ENCODE results near the gene GDPD5. TPM values are rescaled to one million over a fixed set of nuclear protein-coding genes. Genes with fewer than 3 reads are reported as not detected.

The GDPD5 gene
- total RNA-seq, 4 donors from 2014 or later: 5.1 to 9.3 (median 8.4) TPM

DNA sequence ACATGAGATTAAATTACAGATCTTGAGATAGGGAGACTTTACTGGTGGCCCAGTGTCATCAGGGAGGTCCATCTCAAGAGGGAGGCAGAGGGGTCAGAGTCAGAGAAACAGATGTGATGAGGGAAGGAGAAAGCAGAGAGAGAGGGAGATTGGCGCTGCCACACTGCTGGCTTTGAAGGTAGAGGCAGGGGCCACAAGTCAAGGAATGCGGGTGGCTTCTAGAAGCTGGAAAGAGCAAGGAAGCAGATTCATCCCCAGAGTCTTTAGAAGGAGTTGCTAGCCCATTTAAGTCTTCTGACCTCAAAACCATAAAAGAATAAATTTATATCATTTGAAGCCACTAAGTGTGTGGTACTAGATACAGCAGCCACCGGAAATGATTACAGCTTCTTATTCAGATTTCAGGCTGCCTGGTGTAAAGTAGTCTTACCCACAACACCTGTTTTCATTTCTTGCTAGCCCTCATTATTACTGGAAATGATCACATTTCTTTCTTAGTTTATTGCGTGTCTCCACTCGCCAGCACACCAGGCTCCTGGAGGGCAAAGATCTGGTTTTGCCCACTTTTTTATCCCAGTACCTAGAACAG lies 23.7 kb upstream of the GDPD5 start:
- Histone ChIP-seq H3K27ac (replicated peaks in 1 of 4) (no peak overlapping the region), H3K9me3 (no peaks in the 10 kb centered on the region), H3K36me3 (no peaks in the 10 kb centered on the region), H3K27me3 (no peaks in the 10 kb centered on the region), H3K4me1 (peaks cover 15 to 27% (median 23%) of the 10 kb centered on the region in 4 donors), H3K4me3 (no peak overlapping the region)
- 98% methylated on average over 5 of the region's 5 CpGs for WGBS
- intact Hi-C loops (cut with DNase I): loop anchor here (5.0 kb wide), 1 partner anchor 158 kb away; no protein-coding TSS in a partner anchor
- no peak for DNase-seq (ENCODE audit: extremely low spot score)
- no peak for TF ChIP-seq EP300 (IDR thresholded peaks at IDR 0.05)
- TF ChIP-seq POLR2AphosphoS5 (IDR thresholded peaks at IDR 0.05): no peak
- TF ChIP-seq, protein P1, sequence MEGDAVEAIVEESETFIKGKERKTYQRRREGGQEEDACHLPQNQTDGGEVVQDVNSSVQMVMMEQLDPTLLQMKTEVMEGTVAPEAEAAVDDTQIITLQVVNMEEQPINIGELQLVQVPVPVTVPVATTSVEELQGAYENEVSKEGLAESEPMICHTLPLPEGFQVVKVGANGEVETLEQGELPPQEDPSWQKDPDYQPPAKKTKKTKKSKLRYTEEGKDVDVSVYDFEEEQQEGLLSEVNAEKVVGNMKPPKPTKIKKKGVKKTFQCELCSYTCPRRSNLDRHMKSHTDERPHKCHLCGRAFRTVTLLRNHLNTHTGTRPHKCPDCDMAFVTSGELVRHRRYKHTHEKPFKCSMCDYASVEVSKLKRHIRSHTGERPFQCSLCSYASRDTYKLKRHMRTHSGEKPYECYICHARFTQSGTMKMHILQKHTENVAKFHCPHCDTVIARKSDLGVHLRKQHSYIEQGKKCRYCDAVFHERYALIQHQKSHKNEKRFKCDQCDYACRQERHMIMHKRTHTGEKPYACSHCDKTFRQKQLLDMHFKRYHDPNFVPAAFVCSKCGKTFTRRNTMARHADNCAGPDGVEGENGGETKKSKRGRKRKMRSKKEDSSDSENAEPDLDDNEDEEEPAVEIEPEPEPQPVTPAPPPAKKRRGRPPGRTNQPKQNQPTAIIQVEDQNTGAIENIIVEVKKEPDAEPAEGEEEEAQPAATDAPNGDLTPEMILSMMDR (IDR thresholded peaks at IDR 0.05): no peak

DNA sequence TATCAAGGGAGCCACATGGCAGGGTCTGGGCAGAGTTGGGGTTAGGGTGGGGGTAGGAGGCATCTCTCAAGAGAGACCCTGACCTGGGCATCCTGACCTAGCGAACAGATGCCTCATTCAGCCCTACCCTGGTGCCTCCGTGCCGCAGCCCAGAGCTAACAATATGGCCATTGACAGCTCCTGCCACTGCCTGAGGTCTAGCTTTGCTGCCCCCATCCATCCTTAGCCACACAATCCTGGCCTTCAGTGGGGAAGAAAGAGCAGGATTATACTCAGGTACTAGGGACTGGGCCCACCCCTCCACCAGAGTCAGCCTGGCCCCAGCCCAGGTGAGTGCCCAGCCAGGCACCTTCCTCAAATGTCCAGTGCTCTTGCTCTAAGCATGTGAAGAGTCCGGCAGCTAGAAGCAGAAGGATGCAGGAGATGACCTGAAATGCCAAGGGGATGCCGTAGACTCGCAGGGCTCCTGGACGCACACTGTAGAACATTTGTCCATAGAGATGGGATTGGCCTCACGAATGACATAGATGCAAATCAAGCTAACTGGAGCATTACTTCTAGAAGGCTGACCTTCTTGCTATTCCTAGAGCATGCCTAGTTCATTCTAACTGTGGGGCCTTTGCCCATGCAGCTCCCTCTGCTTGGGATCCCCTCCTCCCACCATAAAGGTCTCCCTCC lies 23.0 kb upstream of the GDPD5 start:
- TF ChIP-seq POLR2AphosphoS5 (IDR thresholded peaks at IDR 0.05): no peak
- TF ChIP-seq POLR2A (IDR thresholded peaks at IDR 0.05; ENCODE audit: low read depth): no peak
- no peak for TF ChIP-seq EP300 (IDR thresholded peaks at IDR 0.05)
- TF ChIP-seq, protein P1 (IDR thresholded peaks at IDR 0.05): no peak
- no peak overlapping the region for H3K4me3 ChIP-seq
- peaks cover 8 to 19% (median 15%) of the 10 kb centered on the region in 4 donors for H3K4me1 ChIP-seq
- H3K27ac ChIP-seq (replicated peaks in 1 of 4): no peak overlapping the region
- 95% methylated on average over 8 of the region's 8 CpGs for WGBS
- no peak for DNase-seq (ENCODE audit: extremely low spot score)
- no peaks in the 10 kb centered on the region for H3K9me3 ChIP-seq
- H3K27me3 ChIP-seq: no peaks in the 10 kb centered on the region
- no peaks in the 10 kb centered on the region for H3K36me3 ChIP-seq
- intact Hi-C loops (cut with DNase I): loop anchor here (5.0 kb wide), 1 partner anchor 159 kb away; no protein-coding TSS in a partner anchor

DNA sequence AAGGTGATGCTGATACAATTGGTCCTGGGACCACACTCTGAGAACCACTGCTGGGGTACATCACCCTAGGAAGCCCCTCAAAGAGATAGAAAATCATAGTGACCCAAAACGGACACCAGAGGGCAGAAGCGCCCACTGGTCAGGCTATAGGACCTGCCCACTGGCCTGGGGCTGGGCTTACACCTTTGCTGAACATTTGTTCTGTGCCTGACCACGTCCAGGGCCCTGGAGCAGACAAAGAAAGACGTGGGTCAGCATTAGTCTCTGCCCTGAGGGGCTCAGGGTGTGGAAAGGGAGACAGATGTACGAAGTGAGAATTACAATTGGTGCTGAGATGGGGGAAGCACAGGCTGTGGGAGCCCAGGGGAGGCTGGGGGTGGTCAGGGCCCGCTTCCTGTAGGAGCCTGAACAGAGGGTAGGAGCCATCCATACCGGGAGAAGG lies 21.9 kb upstream of the GDPD5 start:
- no peak for DNase-seq (ENCODE audit: extremely low spot score)
- WGBS: 22% methylated on average over 7 of the region's 7 CpGs
- TF ChIP-seq, protein P1 (IDR thresholded peaks at IDR 0.05): peak; percentile 87 to 94 (median 89)
- TF ChIP-seq POLR2A (IDR thresholded peaks at IDR 0.05; ENCODE audit: low read depth) (no peak), POLR2AphosphoS5 (IDR thresholded peaks at IDR 0.05) (peak; percentile 55 to 56)
- peaks cover 5 to 8% (median 8%) of the 10 kb centered on the region in 4 donors for H3K4me1 ChIP-seq
- H3K36me3 ChIP-seq: no peaks in the 10 kb centered on the region
- no peaks in the 10 kb centered on the region for H3K9me3 ChIP-seq
- H3K27me3 ChIP-seq: no peaks in the 10 kb centered on the region
- H3K27ac ChIP-seq (replicated peaks in 1 of 4): peak overlapping the region in 1 of 4 donors; percentile 39
- H3K4me3 ChIP-seq: no peak overlapping the region
- intact Hi-C loops (cut with DNase I): loop anchor here (2.0 to 5.0 kb wide), 2 partner anchors 29 to 160 kb away; no protein-coding TSS in a partner anchor

DNA sequence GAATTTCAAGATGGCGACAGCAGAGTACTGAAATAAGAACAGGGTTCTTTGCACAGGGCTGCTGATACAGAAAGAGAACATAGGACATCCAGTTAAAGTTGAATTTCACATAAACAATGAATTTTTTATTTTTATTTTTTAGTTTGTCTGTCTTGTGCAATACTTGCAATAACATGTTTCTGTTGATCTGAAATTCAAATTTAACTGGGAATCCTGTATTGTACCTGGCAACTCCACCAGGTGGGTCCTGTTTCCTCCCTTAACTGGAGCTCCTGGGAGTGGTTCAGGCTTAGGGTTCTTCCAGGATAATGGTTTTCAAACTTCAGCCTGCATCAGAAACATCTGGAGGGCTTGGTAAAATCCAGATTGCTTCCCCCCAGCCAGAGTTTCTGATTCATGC lies 21.4 kb upstream of the GDPD5 start:
- TF ChIP-seq, protein P1 (IDR thresholded peaks at IDR 0.05): no peak
- TF ChIP-seq EP300 (IDR thresholded peaks at IDR 0.05): no peak
- TF ChIP-seq POLR2AphosphoS5 (IDR thresholded peaks at IDR 0.05): no peak
- TF ChIP-seq POLR2A (IDR thresholded peaks at IDR 0.05; ENCODE audit: low read depth): no peak
- Histone ChIP-seq H3K36me3 (no peaks in the 10 kb centered on the region), H3K27me3 (no peaks in the 10 kb centered on the region), H3K9me3 (no peaks in the 10 kb centered on the region), H3K4me1 (peaks cover 5 to 8% (median 8%) of the 10 kb centered on the region in 4 donors), H3K27ac (replicated peaks in 1 of 4) (no peak overlapping the region), H3K4me3 (no peak overlapping the region)
- 95% methylated on average over 1 of the region's 1 CpG for WGBS
- DNase-seq (ENCODE audit: extremely low spot score): no peak
- intact Hi-C loops (cut with DNase I): loop anchor here (2.0 to 5.0 kb wide), 2 partner anchors 30 to 160 kb away; no protein-coding TSS in a partner anchor
